HG03097 (cell line): ENCODE data around the gene FANCC.

Experiments
- ATAC-seq: cut with Tn5 transposase; IDR thresholded peaks from one replicate; pipeline ENCODE4 v1.9.1; 2021; ENCODE audit not compliant: unreplicated experiment, low FRiP score

FANCC gene

GRCh38 chr9:95105519-95106287, 211.8 kb downstream of the FANCC start:
- ATAC-seq: no peak

GRCh38 chr9:95104980-95105379, 212.5 kb downstream of the FANCC start:
- no peak for ATAC-seq

- no peak for ATAC-seq
These were observed 212.9 kb downstream of the FANCC start for GRCh38 chr9:95104581-95104960.

GRCh38 chr9:95103871-95104580, 213.5 kb downstream of the FANCC start:
- no peak for ATAC-seq

GRCh38 chr9:95103281-95103771, 214.2 kb downstream of the FANCC start:
- no peak for ATAC-seq

- ATAC-seq: no peak
These were observed 214.9 kb downstream of the FANCC start for GRCh38 chr9:95102572-95102971.

GRCh38 chr9:95102001-95102433, 215.5 kb downstream of the FANCC start:
- no peak for ATAC-seq

GRCh38 chr9:95101326-95101725, 216.2 kb downstream of the FANCC start:
- ATAC-seq: no peak

- ATAC-seq: no peak
These were observed 217.4 kb downstream of the FANCC start for GRCh38 chr9:95100071-95100627.

- no peak for ATAC-seq
These were observed 218.0 kb downstream of the FANCC start for GRCh38 chr9:95099321-95100070.

GRCh38 chr9:95098391-95098921, 219.1 kb downstream of the FANCC start:
- ATAC-seq: no peak

GRCh38 chr9:95097279-95097678, 220.2 kb downstream of the FANCC start:
- no peak for ATAC-seq

GRCh38 chr9:95096807-95097206, 220.7 kb downstream of the FANCC start:
- no peak for ATAC-seq

GRCh38 chr9:95096381-95096780, 221.1 kb downstream of the FANCC start:
- no peak for ATAC-seq

GRCh38 chr9:95095641-95096355, 221.7 kb downstream of the FANCC start:
- ATAC-seq: no peak

GRCh38 chr9:95094002-95094401, 223.5 kb downstream of the FANCC start:
- ATAC-seq: no peak

GRCh38 chr9:95093586-95093985, 223.9 kb downstream of the FANCC start:
- no peak for ATAC-seq

- ATAC-seq: no peak
These were observed 225.0 kb downstream of the FANCC start for GRCh38 chr9:95092262-95093072.

GRCh38 chr9:95091601-95092261, 225.8 kb downstream of the FANCC start:
- ATAC-seq: no peak
